ENCODE data around the gene C14orf132.
A peak's percentile ranks its signal among the peaks of the same experiment; 100 is the strongest.

The C14orf132 gene

DNA sequence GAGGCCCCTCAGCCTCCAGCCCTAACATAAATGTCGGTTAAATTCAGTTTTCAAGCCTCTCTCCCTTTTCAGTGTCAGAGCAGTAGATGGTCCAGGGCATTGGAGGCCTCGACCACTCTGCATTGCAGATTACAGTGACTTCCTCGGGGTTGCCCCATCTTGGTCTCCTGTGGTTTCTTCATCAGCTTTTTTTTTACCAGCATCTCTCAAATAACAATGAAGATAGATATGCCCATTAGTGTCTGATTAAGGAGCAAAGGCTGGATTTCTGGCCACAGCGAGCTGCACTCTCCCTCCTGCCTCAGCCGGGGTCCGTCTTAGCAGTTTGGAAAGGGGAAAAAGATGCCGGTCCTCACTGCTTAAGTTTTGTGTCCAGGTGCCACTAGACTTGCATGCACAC, 49.7 kb downstream of the C14orf132 start:
- ATAC-seq = no peak
- TF ChIP-seq TCF4 (CRISPR knock-in tag; IDR thresholded peaks at IDR 0.05; ENCODE audit: borderline replicate concordance) = no peak
- TF ChIP-seq ZNF70 (CRISPR knock-in tag; IDR thresholded peaks at IDR 0.05) = no peak
- TF ChIP-seq ISL1 (CRISPR knock-in tag; IDR thresholded peaks at IDR 0.05) = no peak
- no peak for TF ChIP-seq ZFP30 (CRISPR knock-in tag; IDR thresholded peaks at IDR 0.05)
- TF ChIP-seq, protein P1, sequence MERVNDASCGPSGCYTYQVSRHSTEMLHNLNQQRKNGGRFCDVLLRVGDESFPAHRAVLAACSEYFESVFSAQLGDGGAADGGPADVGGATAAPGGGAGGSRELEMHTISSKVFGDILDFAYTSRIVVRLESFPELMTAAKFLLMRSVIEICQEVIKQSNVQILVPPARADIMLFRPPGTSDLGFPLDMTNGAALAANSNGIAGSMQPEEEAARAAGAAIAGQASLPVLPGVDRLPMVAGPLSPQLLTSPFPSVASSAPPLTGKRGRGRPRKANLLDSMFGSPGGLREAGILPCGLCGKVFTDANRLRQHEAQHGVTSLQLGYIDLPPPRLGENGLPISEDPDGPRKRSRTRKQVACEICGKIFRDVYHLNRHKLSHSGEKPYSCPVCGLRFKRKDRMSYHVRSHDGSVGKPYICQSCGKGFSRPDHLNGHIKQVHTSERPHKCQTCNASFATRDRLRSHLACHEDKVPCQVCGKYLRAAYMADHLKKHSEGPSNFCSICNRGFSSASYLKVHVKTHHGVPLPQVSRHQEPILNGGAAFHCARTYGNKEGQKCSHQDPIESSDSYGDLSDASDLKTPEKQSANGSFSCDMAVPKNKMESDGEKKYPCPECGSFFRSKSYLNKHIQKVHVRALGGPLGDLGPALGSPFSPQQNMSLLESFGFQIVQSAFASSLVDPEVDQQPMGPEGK (CRISPR knock-in tag; IDR thresholded peaks at IDR 0.05; ENCODE audit: borderline replicate concordance) = no peak
- TF ChIP-seq ARNTL (CRISPR knock-in tag; IDR thresholded peaks at IDR 0.05; ENCODE audit: borderline replicate concordance, low read depth) = no peak
- TF ChIP-seq, protein P2, sequence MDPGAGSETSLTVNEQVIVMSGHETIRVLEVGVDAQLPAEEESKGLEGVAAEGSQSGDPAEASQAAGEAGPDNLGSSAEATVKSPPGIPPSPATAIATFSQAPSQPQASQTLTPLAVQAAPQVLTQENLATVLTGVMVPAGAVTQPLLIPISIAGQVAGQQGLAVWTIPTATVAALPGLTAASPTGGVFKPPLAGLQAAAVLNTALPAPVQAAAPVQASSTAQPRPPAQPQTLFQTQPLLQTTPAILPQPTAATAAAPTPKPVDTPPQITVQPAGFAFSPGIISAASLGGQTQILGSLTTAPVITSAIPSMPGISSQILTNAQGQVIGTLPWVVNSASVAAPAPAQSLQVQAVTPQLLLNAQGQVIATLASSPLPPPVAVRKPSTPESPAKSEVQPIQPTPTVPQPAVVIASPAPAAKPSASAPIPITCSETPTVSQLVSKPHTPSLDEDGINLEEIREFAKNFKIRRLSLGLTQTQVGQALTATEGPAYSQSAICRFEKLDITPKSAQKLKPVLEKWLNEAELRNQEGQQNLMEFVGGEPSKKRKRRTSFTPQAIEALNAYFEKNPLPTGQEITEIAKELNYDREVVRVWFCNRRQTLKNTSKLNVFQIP (CRISPR knock-in tag; IDR thresholded peaks at IDR 0.05; ENCODE audit: borderline replicate concordance, low read depth) = no peak
- TF ChIP-seq, protein P3, sequence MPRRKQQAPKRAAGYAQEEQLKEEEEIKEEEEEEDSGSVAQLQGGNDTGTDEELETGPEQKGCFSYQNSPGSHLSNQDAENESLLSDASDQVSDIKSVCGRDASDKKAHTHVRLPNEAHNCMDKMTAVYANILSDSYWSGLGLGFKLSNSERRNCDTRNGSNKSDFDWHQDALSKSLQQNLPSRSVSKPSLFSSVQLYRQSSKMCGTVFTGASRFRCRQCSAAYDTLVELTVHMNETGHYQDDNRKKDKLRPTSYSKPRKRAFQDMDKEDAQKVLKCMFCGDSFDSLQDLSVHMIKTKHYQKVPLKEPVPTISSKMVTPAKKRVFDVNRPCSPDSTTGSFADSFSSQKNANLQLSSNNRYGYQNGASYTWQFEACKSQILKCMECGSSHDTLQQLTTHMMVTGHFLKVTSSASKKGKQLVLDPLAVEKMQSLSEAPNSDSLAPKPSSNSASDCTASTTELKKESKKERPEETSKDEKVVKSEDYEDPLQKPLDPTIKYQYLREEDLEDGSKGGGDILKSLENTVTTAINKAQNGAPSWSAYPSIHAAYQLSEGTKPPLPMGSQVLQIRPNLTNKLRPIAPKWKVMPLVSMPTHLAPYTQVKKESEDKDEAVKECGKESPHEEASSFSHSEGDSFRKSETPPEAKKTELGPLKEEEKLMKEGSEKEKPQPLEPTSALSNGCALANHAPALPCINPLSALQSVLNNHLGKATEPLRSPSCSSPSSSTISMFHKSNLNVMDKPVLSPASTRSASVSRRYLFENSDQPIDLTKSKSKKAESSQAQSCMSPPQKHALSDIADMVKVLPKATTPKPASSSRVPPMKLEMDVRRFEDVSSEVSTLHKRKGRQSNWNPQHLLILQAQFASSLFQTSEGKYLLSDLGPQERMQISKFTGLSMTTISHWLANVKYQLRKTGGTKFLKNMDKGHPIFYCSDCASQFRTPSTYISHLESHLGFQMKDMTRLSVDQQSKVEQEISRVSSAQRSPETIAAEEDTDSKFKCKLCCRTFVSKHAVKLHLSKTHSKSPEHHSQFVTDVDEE (CRISPR knock-in tag; IDR thresholded peaks at IDR 0.05) = no peak

DNA sequence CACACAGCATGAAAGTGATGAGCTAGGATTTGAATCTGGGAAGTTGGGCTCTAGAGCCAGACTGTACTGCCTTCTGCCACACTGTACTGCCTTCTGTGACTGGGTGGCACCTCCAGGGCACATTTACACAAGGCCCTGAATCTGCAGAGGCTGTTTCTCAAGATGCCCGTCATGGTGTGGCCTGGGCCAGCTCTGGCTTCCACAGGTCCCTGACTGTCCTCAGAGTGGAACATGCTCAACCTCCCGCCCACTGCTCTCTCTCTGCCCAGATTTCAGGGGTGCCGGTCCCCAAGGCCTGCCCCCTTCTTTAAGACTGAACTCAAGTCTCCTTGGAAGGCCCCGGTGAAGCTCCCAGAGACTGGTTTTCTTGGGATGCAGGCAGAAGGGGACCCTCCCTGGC, 50.2 kb downstream of the C14orf132 start:
- TF ChIP-seq ZFP3 (CRISPR knock-in tag; IDR thresholded peaks at IDR 0.05) (no peak), ZNF565 (CRISPR knock-in tag; conservative IDR thresholded peaks at IDR 0.05; ENCODE audit: low read depth) (no peak), RARB (CRISPR knock-in tag; IDR thresholded peaks at IDR 0.05) (no peak), TOX (CRISPR knock-in tag; IDR thresholded peaks at IDR 0.05; ENCODE audit: borderline replicate concordance) (no peak), OSR1 (CRISPR knock-in tag; IDR thresholded peaks at IDR 0.05) (no peak), ZFP30 (CRISPR knock-in tag; IDR thresholded peaks at IDR 0.05) (no peak), GLIS3 (CRISPR knock-in tag; IDR thresholded peaks at IDR 0.05) (no peak), TCF4 (CRISPR knock-in tag; IDR thresholded peaks at IDR 0.05; ENCODE audit: borderline replicate concordance) (no peak), PPARA (CRISPR knock-in tag; IDR thresholded peaks at IDR 0.05; ENCODE audit: borderline replicate concordance) (no peak), ARNTL (CRISPR knock-in tag; IDR thresholded peaks at IDR 0.05; ENCODE audit: borderline replicate concordance, low read depth) (no peak)
- TF ChIP-seq, protein P4, sequence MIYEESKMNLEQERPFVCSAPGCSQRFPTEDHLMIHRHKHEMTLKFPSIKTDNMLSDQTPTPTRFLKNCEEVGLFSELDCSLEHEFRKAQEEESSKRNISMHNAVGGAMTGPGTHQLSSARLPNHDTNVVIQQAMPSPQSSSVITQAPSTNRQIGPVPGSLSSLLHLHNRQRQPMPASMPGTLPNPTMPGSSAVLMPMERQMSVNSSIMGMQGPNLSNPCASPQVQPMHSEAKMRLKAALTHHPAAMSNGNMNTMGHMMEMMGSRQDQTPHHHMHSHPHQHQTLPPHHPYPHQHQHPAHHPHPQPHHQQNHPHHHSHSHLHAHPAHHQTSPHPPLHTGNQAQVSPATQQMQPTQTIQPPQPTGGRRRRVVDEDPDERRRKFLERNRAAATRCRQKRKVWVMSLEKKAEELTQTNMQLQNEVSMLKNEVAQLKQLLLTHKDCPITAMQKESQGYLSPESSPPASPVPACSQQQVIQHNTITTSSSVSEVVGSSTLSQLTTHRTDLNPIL (CRISPR knock-in tag; IDR thresholded peaks at IDR 0.05; ENCODE audit: low read depth) = no peak
- TF ChIP-seq, protein P3 (CRISPR knock-in tag; IDR thresholded peaks at IDR 0.05) = no peak
- ATAC-seq = no peak

DNA sequence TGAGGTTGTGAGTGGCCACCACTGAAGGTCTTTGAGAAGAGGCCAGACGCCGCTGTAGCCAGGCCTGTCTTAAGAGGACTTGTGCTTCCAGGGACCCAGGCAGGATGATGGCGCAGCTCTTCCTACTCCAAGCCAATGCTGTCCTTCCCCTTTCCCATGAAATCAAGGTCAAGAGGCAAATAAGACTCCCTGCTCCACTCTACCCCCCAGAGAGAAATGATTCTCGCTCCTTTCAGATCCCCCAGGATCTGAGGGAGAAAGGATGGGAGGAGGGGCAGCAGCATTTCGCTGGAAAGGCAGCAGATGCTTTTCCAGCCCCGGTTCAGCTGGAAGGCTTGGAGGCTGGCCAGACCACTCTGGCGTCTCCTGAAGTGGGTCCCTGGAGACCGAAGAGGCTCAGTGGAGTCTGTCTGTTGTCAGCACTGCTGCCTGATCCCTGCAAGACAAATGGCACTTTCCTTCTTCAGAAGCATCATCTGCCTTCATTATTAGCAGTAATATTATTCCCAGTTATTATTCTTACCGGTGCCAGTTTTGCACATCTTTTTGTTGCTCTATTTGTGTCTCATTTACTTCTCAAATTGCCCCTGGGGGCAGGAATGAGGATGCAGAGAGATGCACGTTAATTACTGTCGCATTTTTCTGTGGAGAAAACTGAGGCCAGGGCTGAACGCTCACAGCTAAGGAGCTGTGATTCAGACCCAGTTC, 51.4 kb downstream of the C14orf132 start:
- peak; percentile 71 for ATAC-seq
- TF ChIP-seq ZFP3 (CRISPR knock-in tag; IDR thresholded peaks at IDR 0.05) (0 out of 2 replicates have a peak, but pooled peaks have one; percentile 30), ZNF70 (CRISPR knock-in tag; IDR thresholded peaks at IDR 0.05) (no peak), ISL1 (CRISPR knock-in tag; IDR thresholded peaks at IDR 0.05) (0 out of 2 replicates have a peak, but pooled peaks have one; percentile 19), SNAI2 (CRISPR knock-in tag; IDR thresholded peaks at IDR 0.05) (no peak), TCF4 (CRISPR knock-in tag; IDR thresholded peaks at IDR 0.05; ENCODE audit: borderline replicate concordance) (peak; percentile 78), ZC3H10 (CRISPR knock-in tag; IDR thresholded peaks at IDR 0.05) (no peak)
- TF ChIP-seq, protein P3 (CRISPR knock-in tag; IDR thresholded peaks at IDR 0.05) = peak; percentile 55; the same call in 1 of the 2 replicates
- TF ChIP-seq, protein P4 (CRISPR knock-in tag; IDR thresholded peaks at IDR 0.05; ENCODE audit: low read depth) = no peak

All from SK-N-SH treated with all-trans-retinoic acid at 6 μM for 48 hours (cell line).